Kidney tubule cell (primary cell): ENCODE data around the gene NLRC3.

ENCODE experiments used
- DNase-seq: peaks from one replicate; pipeline ENCODE4 v3.0.0-alpha.2; 2018; ENCODE audit warnings: low spot score

NLRC3 gene

GRCh38 chr16:3548445-3548844, 28.8 kb downstream of the NLRC3 start:
- DNase-seq, result no peak

GRCh38 chr16:3546986-3547682, 30.1 kb downstream of the NLRC3 start:
- DNase-seq, result no peak

- DNase-seq, result no peak
Observed at GRCh38 chr16:3542601-3543373, 34.4 kb downstream of the NLRC3 start.

DNA sequence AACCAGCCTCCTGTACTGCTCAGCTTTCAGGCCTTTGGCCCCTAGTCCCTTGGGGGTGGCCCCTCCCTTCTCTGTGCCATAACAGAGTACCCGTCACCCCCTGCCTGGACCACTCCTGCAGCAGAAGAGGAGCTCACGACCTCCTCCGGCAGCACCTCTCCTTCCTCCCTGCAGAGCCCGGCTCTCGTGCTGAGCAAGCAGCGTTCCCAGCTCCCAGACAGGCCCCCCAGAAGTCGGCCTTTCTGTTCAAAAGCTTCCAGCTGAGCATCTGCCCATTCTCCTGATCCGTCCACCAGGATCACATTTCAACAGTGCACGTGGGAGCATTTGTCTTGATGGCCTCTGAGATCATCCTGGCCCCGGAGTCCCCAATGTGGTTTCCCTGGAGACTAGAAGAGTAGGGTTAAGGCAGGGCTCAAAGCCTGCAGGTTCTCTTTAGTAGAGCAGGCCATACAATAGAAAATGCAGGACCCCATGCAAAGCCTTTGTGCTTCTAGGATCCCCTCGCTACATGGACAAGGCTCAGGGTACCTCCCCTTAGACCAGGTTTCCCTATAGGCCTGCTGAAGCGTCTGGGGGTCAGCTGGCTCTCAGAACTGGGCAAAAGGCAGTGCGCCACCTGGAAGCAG, 35.6 kb downstream of the NLRC3 start:
- DNase-seq, result no peak

DNA sequence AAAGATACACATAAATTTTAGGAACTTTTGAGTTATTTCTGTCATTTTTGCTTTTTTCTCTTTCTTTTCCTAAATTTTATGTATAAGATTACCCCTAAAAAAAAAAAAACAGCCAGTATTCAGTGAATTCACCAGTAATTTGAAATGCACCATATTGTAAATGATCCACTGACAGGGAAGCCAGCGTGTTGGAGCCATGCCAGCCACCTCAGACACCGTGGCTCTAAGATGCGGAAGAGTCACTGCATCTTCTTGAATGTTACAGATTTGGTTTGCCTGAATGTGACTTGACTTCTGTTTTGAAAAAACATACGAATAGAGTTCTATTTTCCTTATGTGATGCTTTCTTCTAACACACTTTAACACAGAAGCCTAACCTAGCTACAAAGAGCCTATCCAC, 39.0 kb downstream of the NLRC3 start:
- no peak for DNase-seq

GRCh38 chr16:3536851-3537250, 40.4 kb downstream of the NLRC3 start:
- DNase-seq, result no peak

- DNase-seq, result no peak
Observed at GRCh38 chr16:3536271-3536731, 40.9 kb downstream of the NLRC3 start.

- no peak for DNase-seq
Observed at GRCh38 chr16:3534126-3534525, 43.1 kb downstream of the NLRC3 start.

DNA sequence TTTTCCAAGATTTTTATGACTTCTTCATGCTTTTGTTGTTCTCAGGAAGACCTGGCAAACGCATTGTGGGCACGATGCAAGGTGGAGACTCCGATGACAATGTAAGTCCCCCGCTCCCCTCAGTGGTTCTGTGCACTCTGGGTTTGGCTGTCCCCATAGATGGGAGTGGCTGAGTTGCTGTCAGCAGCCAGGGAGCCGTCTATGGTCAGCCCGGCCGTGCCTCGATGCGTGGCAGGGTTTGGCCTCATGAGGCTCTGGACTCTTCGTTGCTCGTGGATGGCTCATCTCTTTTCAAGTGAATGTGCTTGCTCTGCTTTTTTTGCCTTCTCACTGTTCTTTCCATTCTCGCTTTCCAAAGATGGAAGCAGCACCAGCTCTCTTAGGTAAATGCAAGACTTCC, 44.5 kb downstream of the NLRC3 start:
- no peak for DNase-seq

DNA sequence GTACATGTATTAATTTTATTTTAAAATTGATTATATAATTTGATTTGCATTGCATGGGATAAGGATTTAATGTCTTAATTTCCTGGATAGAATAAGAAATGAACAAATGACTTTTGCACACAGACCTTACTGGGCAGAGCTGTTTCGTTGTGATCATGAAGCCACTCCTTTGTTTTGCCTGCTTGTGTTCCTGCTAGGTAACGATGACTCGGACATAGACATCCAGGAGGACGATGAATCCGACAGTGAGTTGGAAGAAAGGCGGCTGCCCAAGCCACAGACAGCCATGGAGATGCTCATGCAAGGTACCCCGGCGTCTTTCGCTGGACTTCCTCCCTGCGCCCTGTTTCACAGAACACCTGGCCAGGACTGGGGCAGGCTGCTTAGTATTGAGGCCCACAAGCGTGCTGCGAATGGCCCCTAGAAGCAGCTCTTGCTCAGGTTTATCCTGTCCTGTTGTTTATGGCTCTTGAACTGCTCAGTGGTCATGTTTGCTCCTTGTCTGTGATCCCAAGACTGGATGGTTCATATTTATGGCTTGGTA, 46.8 kb downstream of the NLRC3 start:
- peak; percentile 57 for DNase-seq

DNA sequence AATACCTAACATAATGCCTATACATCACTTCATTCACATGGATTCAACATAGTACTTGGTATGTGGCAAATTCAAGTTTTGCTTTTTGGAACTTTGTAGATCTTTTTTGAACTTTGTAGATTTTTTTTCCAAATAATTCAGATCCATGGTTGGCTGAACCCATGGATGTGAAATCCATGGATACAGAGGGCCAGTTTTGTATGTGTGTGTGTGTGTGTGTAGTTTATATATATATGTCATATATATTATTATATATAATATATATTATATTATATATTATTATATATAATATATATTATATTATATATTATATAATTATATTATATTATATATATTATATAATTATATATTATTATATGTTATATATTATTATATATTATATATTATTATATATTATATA, 48.0 kb downstream of the NLRC3 start:
- no peak for DNase-seq

- no peak for DNase-seq
Observed at GRCh38 chr16:3528406-3528805, 48.8 kb downstream of the NLRC3 start.

DNA sequence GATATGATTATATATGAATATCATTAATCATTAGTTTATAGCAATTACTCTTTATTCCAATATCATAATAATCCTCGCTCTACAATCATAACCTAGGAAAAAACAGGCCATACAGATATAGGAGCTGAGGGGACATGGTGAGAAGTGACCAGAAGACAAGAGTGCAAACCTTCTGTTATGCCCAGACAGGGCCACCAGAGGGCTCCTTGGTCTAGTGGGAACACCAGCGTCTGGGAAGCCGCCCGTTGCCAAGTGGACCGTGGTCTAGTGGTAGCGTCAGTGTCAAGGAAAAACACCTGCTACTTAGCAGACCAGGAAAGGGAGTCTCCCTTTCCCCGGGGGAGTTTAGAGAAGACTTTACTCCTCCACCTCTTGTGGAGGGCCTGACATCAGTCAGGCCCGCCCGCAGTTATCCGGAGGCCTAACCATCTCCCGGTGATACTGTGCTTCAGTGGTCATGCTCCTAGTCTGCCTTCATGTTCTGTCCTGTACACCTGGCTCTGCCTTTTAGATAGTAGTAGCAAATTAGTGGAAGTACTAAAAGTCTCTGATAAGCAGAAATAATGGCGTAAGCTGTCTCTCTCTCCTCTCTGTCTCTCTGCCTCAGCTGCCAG, 49.9 kb downstream of the NLRC3 start:
- peak; percentile 72 for DNase-seq

DNA sequence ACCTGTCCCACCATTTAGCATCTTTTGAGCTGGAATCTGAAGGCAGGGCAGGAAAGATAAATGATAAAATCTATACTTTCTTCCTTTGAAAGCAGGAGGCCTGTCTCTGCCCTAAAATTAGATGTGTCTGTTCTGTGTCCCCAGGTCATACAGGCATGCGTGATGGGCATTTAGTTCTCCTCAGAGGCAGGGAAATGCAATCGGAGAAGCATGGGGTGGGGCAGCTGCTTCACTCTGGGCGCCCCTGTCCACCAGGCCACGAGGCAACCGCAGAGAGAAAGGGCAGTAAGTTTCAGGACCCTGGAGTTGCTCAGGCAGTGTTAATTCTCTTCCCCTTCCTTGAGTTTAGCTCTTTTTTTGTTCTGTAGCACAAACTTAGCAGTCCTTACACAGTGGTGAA, 51.3 kb downstream of the NLRC3 start:
- no peak for DNase-seq

DNA sequence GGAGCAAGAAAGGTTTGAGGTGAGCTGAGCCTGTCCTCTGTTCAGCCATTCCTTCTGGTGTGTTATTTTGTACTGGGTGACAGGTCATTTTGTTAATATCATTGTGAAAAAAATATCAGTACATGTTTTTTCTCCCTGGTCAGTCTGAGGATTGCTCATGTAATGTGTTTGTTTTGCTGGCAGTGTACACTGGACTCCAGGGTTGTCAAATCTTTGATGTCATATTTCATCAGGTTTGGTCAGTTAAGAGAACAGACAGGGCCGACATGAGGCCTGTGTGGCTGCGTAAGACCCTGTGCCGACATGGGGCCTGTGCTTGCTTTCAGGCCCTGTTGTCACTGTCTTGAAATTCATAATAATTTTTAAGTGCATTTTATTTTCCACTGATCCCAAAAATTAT, 53.9 kb downstream of the NLRC3 start:
- DNase-seq, result no peak

DNA sequence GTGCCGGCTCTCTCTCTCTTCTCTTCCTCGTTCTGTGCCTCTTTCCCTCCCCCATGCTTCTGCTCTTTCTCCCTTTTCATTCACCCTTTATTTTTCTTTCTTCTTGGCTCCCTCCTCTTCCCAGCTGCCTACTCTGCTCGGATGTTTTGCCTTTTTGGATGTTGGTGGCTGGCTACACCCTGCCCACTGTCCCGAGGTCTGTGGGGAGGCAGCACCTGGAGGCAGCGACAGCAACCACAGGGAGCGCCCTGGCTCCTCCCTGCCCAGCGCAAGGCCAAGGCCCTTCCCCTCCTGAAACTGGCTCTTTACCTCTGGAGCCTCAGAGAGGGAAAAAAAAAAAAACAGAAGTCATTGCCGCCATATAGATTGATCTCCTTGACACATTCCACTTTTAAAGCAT, 56.4 kb downstream of the NLRC3 start:
- DNase-seq, result no peak

- no peak for DNase-seq
Observed at GRCh38 chr16:3520413-3520812, 56.8 kb downstream of the NLRC3 start.

DNA sequence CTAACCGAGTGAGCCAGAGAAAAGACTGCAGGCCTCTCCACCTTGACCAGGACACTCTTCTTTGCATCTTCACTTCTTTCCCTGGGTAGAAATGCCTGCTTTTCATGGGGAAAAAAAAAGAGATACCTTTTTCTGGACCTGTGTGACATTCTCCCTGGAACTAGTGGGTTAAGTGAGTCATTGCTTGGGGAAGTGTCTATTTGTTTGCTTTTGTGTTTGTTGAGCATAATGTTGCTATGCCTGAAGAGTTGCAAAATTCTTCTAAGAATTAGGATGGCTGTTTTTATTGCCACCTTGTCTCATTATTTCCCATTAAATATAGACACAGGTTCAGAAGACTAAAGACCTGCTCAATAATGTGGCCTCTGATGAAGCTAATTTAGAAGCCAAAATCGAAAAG, 57.6 kb downstream of the NLRC3 start:
- no peak for DNase-seq

DNA sequence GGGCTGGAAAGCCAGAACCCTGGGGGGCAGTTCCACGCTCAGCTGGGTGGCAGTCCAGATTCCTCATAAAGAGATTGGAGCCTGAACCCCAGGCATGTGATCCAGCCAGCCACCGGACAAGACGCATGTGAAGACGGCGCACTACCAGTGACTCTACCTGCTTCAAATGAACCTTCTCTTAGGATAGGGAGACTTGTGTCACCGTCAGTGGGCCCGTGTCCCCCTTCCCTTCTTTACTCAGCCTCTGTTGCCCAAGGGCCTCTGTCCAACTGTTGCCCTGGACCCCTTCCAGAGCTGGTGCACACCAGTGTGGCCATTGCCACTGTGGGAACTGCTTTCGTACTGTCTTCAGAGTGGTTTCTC, 58.2 kb downstream of the NLRC3 start:
- DNase-seq, result no peak

- no peak for DNase-seq
Observed at GRCh38 chr16:3518292-3518985, 58.8 kb downstream of the NLRC3 start.

GRCh38 chr16:3515897-3516296, 61.3 kb downstream of the NLRC3 start:
- DNase-seq, result no peak

DNA sequence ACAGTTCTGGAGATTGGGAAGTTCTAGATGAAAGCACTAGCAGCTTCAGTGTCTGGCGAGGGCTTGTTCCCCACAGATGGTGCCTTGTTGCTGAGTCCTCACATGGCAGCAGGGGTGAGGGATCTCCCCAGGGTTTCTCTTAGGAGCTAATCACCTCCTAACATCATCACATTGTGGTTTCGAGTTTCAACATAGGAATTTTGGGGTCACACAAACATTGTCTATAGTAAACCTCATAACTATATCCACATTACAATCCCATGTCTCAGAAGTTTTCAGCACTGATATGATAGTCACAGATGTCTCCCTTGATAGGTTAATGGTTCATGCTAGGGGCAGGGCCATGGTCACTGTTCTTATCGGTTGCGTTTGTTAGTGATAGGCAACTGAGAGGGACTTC, 62.6 kb downstream of the NLRC3 start:
- no peak for DNase-seq
